Activated CD4-positive, CD25-positive, alpha-beta regulatory T cell treated with anti-CD3 and anti-CD28 coated beads, Interleukin-2, amount 50 U/mL, for 16 hours (primary cell): Measurements from ENCODE around the gene CMAS.
"Not testable (repeated sequence)": the region's sequence is repeated elsewhere in the genome, so short reads cannot be mapped to it uniquely, and the experiment has no call there.

Experiments used
- DNase-seq: peaks from one replicate; pipeline ENCODE4 v3.0.0-alpha.2; 2020; ENCODE audit warnings: low read depth, low spot score

CMAS gene

GRCh38 chr12:22047494-22047893 is 1.5 kb downstream of the CMAS start:
- no peak for DNase-seq

- DNase-seq: no peak
Measured at GRCh38 chr12:22048351-22049041, 2.5 kb downstream of the CMAS start.

- no peak for DNase-seq
Measured at GRCh38 chr12:22050078-22050477, 4.1 kb downstream of the CMAS start.

GRCh38 chr12:22051114-22051698 is 5.2 kb downstream of the CMAS start:
- no peak for DNase-seq

GRCh38 chr12:22052994-22053393 is 7.0 kb downstream of the CMAS start:
- DNase-seq: not testable (repeated sequence)

- DNase-seq: no peak
Measured at GRCh38 chr12:22054155-22054554, 8.1 kb downstream of the CMAS start.

- no peak for DNase-seq
Measured at GRCh38 chr12:22056607-22057006, 10.6 kb downstream of the CMAS start.

- no peak for DNase-seq
Measured at GRCh38 chr12:22059976-22060647, 14.1 kb downstream of the CMAS start.

GRCh38 chr12:22064968-22065367 is 18.9 kb downstream of the CMAS start:
- no peak for DNase-seq

GRCh38 chr12:22066310-22066709 is 20.3 kb downstream of the CMAS start:
- DNase-seq: no peak

GRCh38 chr12:22069851-22070250 is 23.8 kb downstream of the CMAS start:
- no peak for DNase-seq

GRCh38 chr12:22082190-22082701 is 36.2 kb downstream of the CMAS start:
- DNase-seq: no peak

GRCh38 chr12:22083167-22083566 is 37.1 kb downstream of the CMAS start:
- peak; percentile 9 for DNase-seq

- no peak for DNase-seq
Measured at GRCh38 chr12:22084852-22085251, 38.8 kb downstream of the CMAS start.

GRCh38 chr12:22088886-22089285 is 42.9 kb downstream of the CMAS start:
- DNase-seq: no peak

- no peak for DNase-seq
Measured at GRCh38 chr12:22089486-22089885, 43.5 kb downstream of the CMAS start.

- DNase-seq: not testable (repeated sequence)
Measured at GRCh38 chr12:22099062-22099461, 53.0 kb downstream of the CMAS start.

GRCh38 chr12:22100958-22101748 is 55.1 kb downstream of the CMAS start:
- peak; percentile 10 for DNase-seq

- no peak for DNase-seq
Measured at GRCh38 chr12:22101749-22102243, 55.8 kb downstream of the CMAS start.

- DNase-seq: no peak
Measured at GRCh38 chr12:22103418-22103817, 57.4 kb downstream of the CMAS start.

GRCh38 chr12:22105542-22105941 is 59.5 kb downstream of the CMAS start:
- DNase-seq: no peak

GRCh38 chr12:22110176-22110575 is 64.2 kb downstream of the CMAS start:
- no peak for DNase-seq
